HEK293T (cell line): Measurements from ENCODE around the gene AKAP6.

Experiments
- CTCF ChIA-PET: fragments of 350-600 bp; formaldehyde crosslinking; extraction: SDS; loops from one replicate; lab custom pipeline; 2021; ENCODE audit warnings: antibody characterized with exemption, inconsistent platforms; lab: Yijun Ruan, JAX
- POLR2A ChIA-PET: fragments of 350-600 bp; formaldehyde crosslinking; extraction: SDS; loops from one replicate; lab custom pipeline; 2020; ENCODE audit warnings: antibody characterized with exemption, inconsistent platforms; lab: Yijun Ruan, JAX
- DNase-seq: peaks from one replicate; pipeline ENCODE4 v3.0.0; 2012; ENCODE audit warnings: mixed read lengths; ENCODE audit errors: extremely low spot score
- ARNT ChIP-seq: fragments of 450-650 bp; IDR thresholded peaks from 2 replicates; pipeline ENCODE4 v1.6.1; 2017; ENCODE audit warnings: mild to moderate bottlenecking
- BHLHE40 ChIP-seq: fragments of 450-650 bp; IDR thresholded peaks from 2 replicates; pipeline ENCODE4 v1.6.1; 2016; ENCODE audit warnings: mild to moderate bottlenecking, moderate library complexity, borderline replicate concordance
- CTBP1 ChIP-seq: fragments of 450-650 bp; IDR thresholded peaks from 2 replicates; pipeline ENCODE4 v1.6.1; 2016; ENCODE audit warnings: borderline replicate concordance
- ELF4 ChIP-seq: fragments of 450-650 bp; IDR thresholded peaks from 2 replicates; pipeline ENCODE4 v1.6.1; 2017; ENCODE audit warnings: antibody characterized with exemption
- FOXA1 ChIP-seq: fragments of 450-650 bp; IDR thresholded peaks from 2 replicates; pipeline ENCODE4 v1.6.1; 2016; ENCODE audit warnings: mild to moderate bottlenecking
- FOXK2 ChIP-seq: fragments of 450-650 bp; IDR thresholded peaks from 2 replicates; pipeline ENCODE4 v1.6.1; 2016; ENCODE audit warnings: mild to moderate bottlenecking
- FOXM1 ChIP-seq: fragments of 450-650 bp; IDR thresholded peaks from 2 replicates; pipeline ENCODE4 v1.6.1; 2017; ENCODE audit warnings: mild to moderate bottlenecking, borderline replicate concordance
- HDGF ChIP-seq: fragments of 450-650 bp; IDR thresholded peaks from 2 replicates; pipeline ENCODE4 v1.6.1; 2017; ENCODE audit warnings: antibody characterized with exemption, borderline replicate concordance
- L3MBTL2 ChIP-seq: fragments of 450-650 bp; conservative IDR thresholded peaks from 2 replicates; pipeline ENCODE4 v1.6.1; 2016; ENCODE audit warnings: mild to moderate bottlenecking
- LEF1 ChIP-seq: fragments of 450-650 bp; IDR thresholded peaks from 2 replicates; pipeline ENCODE4 v1.6.1; 2017; ENCODE audit warnings: mild to moderate bottlenecking, borderline replicate concordance
- NFRKB ChIP-seq: fragments of 450-650 bp; IDR thresholded peaks from 2 replicates; pipeline ENCODE4 v1.6.1; 2016; ENCODE audit warnings: mild to moderate bottlenecking, moderate library complexity
- SP1 ChIP-seq: fragments of 450-650 bp; IDR thresholded peaks from 2 replicates; pipeline ENCODE4 v1.6.1; 2017
- SUZ12 ChIP-seq: fragments of 450-650 bp; IDR thresholded peaks from 2 replicates; pipeline ENCODE4 v1.6.1; 2016; ENCODE audit warnings: mild to moderate bottlenecking
- TARDBP ChIP-seq: fragments of 450-650 bp; IDR thresholded peaks from 2 replicates; pipeline ENCODE4 v1.6.1; 2016
- ZNF384 ChIP-seq: fragments of 450-650 bp; IDR thresholded peaks from 2 replicates; pipeline ENCODE4 v1.6.1; 2016
- TF ChIP-seq, protein P1 (sequence below): fragments of 450-650 bp; IDR thresholded peaks from 2 replicates; pipeline ENCODE4 v1.6.1; 2016

AKAP6 gene

DNA sequence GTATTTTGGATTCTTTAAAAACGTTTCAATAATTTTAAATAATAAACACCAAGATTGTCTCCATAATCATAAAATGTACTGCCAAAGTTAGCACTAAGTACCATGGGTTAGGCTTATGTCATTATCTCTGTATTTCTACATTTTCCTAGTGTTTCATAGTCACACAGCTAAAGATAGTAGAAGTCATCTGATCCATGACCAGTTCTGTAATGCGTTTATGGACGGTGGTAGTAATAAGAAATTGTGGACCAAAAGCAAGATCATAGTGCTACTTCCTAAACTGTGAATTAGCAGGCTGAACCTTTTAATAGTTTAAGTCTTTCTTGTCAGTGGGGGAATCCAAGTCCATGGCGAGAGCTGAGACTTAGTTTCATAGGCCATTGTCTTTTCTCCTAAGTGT, 142.1 kb downstream of the AKAP6 start:
- TF ChIP-seq SUZ12 (no peak), L3MBTL2 (no peak), ARNT (no peak), CTBP1 (no peak), BHLHE40 (no peak), HDGF (no peak), ELF4 (no peak), LEF1 (no peak), FOXK2 (no peak), FOXA1 (no peak)
- TF ChIP-seq, protein P1, sequence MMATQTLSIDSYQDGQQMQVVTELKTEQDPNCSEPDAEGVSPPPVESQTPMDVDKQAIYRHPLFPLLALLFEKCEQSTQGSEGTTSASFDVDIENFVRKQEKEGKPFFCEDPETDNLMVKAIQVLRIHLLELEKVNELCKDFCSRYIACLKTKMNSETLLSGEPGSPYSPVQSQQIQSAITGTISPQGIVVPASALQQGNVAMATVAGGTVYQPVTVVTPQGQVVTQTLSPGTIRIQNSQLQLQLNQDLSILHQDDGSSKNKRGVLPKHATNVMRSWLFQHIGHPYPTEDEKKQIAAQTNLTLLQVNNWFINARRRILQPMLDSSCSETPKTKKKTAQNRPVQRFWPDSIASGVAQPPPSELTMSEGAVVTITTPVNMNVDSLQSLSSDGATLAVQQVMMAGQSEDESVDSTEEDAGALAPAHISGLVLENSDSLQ, result no peak
- ChIA-PET CTCF (interaction anchor here (0.7 to 1.3 kb wide), 2 partner anchors 43 to 480 kb away, joined by 3 read pairs; no protein-coding TSS in a partner anchor), POLR2A (no interaction called here)
- no peak for DNase-seq

DNA sequence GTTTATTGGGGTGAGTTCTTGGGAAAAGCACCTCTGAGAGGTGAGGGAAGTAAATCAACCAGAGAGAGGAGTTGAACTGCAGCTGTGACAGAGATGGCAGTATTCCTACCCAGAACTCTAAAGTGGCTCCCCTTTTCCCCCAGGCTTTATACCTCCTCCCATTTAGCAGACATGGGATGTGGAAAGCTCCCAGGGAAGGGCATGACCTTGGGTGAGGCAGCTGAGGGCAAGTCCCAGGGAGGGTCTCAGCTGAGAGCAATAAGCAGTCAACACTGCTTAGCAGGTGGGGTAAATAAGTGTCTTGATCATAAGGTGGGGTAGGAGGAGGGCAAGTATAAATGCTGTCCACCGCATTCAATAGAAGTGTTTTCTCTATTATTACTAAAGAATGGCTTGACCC, 143.0 kb downstream of the AKAP6 start:
- ChIA-PET CTCF (interaction anchor here (0.6 to 1.3 kb wide), 2 partner anchors 42 to 1229 kb away, joined by 3 read pairs; no protein-coding TSS in a partner anchor), POLR2A (no interaction called here)
- TF ChIP-seq FOXK2 (no peak), SP1 (no peak)
- no peak for DNase-seq

DNA sequence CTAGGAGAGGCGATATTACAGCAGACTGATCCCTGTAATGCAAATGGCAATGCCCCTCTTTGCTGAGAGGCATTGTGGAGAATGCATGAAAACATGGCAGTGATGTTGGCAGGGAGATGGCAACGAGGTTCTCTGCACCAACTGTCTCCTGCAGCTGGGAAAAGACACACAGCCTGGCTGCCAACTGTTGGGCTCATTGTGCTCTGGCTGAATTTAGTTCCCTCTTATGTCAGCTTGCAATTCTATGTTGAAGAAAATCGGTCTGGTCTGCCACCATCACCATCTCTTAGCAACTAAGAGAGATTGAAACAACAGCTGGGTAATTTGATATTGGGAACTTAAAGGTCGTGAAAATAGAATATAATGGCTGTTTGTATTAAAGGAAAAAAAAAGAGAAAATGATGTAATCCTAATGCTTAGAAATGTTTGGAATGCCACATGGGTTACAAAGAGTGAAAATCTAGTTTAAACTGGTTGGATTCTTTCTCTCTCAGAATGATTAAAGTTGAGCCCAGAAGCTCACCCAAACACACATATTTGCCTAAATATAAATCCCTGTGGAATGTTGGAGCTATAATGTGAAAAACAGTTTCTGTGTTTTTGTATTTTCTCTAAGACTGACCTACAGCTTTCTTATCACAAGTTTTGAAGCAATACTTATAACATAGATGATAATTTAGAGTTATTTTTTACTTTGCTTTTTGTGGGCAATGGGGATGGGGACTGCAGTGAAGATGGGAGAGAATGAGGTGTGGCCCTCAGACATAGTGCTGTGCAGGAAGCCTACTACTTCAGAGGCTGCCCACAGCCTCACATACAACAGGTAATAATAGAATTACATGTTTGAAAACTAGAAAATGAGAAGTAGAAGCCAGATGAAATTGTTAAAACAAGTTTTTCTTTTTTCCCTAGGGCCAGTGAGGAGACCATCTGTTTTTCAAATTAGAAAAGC, 143.7 kb downstream of the AKAP6 start:
- no peak for TF ChIP-seq BHLHE40
- no peak for TF ChIP-seq ELF4
- TF ChIP-seq SP1, result no peak
- no peak for TF ChIP-seq SUZ12
- no peak for TF ChIP-seq ARNT
- TF ChIP-seq, protein P1, result no peak
- no peak for TF ChIP-seq FOXA1
- no peak for TF ChIP-seq NFRKB
- TF ChIP-seq FOXM1, result no peak
- TF ChIP-seq HDGF, result no peak
- CTCF ChIA-PET, result interaction anchor here (0.6 to 1.3 kb wide), 3 partner anchors 9 to 1230 kb away, joined by 3 read pairs; no protein-coding TSS in a partner anchor
- POLR2A ChIA-PET, result no interaction called here
- DNase-seq, result no peak

DNA sequence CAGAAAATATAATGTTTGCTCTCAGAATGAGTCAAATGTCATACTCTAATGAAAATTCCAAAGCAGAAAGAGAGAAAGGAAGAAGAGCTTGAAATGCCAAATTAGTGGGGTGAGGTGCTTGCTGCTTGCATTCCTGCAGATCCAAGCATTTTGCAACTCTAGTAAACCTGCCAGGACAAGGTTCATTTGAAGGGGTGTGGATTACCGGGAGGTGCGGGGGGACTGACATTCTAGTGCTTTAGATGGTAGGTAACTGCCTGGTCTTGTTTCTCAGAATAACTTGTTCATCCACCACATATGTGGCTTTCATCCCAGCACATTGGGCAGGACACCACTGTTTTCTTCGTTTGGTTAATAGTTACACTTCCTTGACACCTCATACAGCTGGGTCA, 144.4 kb downstream of the AKAP6 start:
- TF ChIP-seq ELF4 (no peak), FOXM1 (no peak), BHLHE40 (no peak), CTBP1 (no peak), ZNF384 (no peak), NFRKB (no peak), SP1 (no peak), SUZ12 (no peak), TARDBP (no peak), FOXA1 (no peak), FOXK2 (no peak), HDGF (no peak), LEF1 (no peak), ARNT (no peak), L3MBTL2 (no peak)
- TF ChIP-seq, protein P1, result no peak
- POLR2A ChIA-PET, result no interaction called here
- DNase-seq, result no peak
- CTCF ChIA-PET, result interaction anchor here (0.9 kb wide), 1 partner anchor 8 kb away, joined by 3 read pairs; no protein-coding TSS in a partner anchor

DNA sequence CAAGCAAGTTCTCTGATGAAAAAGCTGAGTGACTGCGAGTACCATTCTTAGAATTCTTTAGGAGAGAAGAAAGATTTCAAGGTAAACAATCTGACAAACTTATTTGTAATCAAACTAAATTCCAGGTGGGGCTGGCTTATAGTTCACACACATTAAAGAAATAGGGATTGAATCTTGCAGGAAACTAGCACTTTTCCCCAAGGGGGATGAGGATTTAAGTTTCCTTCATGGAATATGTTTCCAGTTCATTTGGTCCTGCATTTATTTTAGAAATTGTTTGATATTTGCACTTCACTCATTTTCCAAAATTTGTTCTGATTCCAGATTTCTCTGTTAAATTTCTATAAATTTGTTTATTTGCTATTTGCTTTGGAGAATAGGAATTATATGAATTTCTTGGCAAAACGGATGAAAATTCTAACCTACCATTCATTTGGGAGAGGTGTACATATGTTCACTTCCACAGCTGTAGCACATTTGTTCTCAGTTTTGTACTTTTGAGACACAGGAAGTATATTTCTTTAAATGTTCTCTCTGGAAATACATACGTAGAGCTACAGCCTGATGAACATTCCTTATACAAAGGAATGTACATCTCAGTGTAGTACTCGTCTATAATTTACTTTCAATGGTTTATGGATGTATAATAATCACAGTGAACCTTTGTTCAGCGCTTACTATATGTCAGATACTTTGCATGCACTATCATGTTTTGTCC, 145.5 kb downstream of the AKAP6 start:
- no peak for DNase-seq
- ChIA-PET CTCF (no interaction called here), POLR2A (no interaction called here)
- TF ChIP-seq FOXM1 (no peak), ARNT (no peak), ELF4 (no peak), ZNF384 (no peak), NFRKB (no peak), L3MBTL2 (no peak), LEF1 (no peak), SP1 (no peak), TARDBP (no peak), FOXA1 (no peak), FOXK2 (no peak), SUZ12 (no peak), BHLHE40 (no peak), HDGF (no peak), CTBP1 (no peak)
- TF ChIP-seq, protein P1, result no peak
